ENCODE data around the gene CREBL2. TPM values are rescaled to one million over a fixed set of nuclear protein-coding genes. Genes with fewer than 3 reads are reported as not detected.

CREBL2 gene
- total RNA-seq, 1 donor from 2014 or later, result 15.0 TPM

DNA sequence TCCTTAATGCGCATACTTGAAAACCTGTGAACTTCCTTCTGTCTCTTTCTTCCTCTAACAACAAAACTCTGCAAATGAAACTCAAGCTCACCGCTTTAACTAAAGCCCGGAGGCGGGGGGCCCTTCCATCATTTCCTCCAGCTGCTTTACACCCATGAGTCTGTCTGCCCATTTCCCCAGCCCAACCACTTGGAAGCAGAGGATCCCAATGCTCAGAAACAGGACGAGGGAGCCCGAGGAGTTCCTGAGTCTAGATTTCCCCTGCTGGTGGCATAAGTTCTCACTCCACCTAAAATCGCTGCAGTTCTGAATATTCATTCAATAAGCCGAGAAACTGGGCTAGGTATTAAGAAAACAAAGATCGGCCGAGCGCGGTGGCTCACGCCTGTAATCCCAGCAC is 53.5 kb downstream of the CREBL2 start:
- TF ChIP-seq, protein P1, sequence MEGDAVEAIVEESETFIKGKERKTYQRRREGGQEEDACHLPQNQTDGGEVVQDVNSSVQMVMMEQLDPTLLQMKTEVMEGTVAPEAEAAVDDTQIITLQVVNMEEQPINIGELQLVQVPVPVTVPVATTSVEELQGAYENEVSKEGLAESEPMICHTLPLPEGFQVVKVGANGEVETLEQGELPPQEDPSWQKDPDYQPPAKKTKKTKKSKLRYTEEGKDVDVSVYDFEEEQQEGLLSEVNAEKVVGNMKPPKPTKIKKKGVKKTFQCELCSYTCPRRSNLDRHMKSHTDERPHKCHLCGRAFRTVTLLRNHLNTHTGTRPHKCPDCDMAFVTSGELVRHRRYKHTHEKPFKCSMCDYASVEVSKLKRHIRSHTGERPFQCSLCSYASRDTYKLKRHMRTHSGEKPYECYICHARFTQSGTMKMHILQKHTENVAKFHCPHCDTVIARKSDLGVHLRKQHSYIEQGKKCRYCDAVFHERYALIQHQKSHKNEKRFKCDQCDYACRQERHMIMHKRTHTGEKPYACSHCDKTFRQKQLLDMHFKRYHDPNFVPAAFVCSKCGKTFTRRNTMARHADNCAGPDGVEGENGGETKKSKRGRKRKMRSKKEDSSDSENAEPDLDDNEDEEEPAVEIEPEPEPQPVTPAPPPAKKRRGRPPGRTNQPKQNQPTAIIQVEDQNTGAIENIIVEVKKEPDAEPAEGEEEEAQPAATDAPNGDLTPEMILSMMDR (conservative IDR thresholded peaks at IDR 0.05; ENCODE audit: low read depth, low read length), result no peak

DNA sequence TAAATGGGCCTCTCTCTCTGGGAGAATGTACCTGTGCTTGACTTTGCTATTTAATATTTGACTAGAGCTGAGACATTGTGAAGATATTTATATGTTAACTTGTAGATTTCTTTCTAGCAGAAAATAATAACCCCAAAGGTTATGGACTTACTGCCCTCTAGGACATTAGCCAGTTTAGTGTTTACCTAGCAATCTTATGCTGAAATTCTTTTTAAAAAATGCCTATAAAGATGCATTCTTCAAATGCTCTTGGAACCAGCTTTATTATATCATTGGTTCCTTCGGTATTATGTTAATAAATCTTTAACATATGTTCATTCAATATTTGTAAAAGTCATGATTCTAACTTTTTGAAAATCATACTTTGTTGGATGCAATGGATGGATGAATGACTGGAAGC is 56.3 kb downstream of the CREBL2 start:
- H3K4me3 ChIP-seq (ENCODE audit: low read depth, low read length), result no peak overlapping the region
- TF ChIP-seq, protein P1 (conservative IDR thresholded peaks at IDR 0.05; ENCODE audit: low read depth, low read length), result no peak
- DNase-seq (ENCODE audit: low read depth), result no peak

More for the DNA sequence above, 53.5 kb downstream of the CREBL2 start:
- DNase-seq (ENCODE audit: low read depth), result no peak
- no peak overlapping the region for H3K4me3 ChIP-seq (ENCODE audit: low read depth, low read length)

DNA sequence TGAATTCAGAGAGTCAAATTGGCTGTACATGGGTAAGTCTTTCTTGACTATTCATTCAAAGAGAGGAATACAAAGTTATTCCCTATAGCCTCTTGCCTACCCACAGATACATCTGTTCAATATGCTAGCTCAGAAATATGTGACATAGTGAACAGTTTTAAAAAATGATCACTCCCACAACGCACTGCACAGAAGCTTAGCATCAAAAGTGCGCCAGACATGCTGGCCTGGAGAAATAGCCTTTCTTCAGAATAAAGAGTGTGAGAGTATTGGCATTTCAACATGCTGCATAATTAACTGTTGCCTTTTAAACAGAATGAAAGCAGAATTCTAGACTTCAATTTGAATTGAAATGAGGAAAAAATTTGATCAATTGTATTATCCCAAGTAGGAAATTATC is 57.3 kb downstream of the CREBL2 start:
- no peak for DNase-seq (ENCODE audit: low read depth)
- no peak overlapping the region for H3K4me3 ChIP-seq (ENCODE audit: low read depth, low read length)
- TF ChIP-seq, protein P1 (conservative IDR thresholded peaks at IDR 0.05; ENCODE audit: low read depth, low read length), result no peak

DNA sequence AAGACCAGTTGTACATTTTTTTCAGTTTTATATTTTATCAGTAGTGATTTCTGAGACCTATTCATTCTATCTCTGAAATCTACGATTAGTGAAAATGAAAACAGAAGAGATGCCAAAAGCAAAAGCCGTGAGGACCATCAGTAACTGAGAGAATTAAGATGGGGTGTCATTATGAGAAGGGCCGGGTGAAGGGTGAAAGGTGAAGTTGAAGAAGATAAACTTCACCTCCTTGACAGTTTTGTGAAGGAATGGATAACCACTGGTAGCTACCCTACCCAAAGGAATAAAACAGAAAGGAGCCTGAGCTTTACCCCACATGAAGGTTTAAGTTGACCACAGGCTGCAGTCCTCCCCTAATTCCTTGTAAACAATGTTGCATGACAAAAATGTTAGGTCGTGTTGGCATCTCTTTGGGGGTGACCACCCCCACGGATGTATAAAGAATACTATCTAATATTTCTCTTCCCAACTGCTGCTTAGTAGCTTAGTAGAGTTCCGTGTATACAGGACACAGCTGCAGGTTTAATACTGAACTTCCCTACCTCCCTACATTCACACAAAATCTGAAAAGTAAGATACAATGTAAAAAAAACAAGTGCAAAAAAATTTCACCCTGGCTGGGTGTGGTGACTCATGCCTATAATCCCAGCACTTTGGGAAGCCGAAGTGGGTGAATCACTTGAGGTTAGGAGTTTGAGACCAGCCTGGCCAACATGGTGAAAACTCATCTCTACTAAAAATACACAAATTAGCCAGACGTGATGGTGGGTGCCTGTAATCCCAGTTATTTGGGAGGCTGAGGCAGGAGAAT is 60.4 kb downstream of the CREBL2 start:
- TF ChIP-seq, protein P1 (conservative IDR thresholded peaks at IDR 0.05; ENCODE audit: low read depth, low read length), result no peak
- H3K4me3 ChIP-seq (ENCODE audit: low read depth, low read length), result no peak overlapping the region
- DNase-seq (ENCODE audit: low read depth), result no peak

DNA sequence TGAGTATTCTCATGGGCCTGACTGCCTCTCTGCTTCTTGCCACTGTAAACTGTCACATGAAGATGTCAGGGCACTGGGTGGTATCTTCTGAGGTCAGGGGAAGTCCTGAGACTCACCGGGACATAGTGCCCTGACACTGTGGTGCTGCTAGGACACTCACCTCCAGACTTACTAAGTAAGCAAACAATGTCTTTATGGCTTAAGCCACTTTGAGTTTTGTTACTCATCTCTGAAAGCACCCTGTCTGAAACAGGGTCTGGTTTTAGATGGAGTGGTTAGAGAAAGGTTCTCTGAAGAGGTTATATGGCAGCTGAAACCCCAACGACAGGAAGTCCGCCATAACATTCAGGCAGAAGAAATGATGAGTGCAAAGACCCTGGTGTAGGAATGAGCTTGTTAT is 61.6 kb downstream of the CREBL2 start:
- H3K4me3 ChIP-seq (ENCODE audit: low read depth, low read length), result no peak overlapping the region
- TF ChIP-seq, protein P1 (conservative IDR thresholded peaks at IDR 0.05; ENCODE audit: low read depth, low read length), result no peak
- DNase-seq (ENCODE audit: low read depth), result no peak

DNA sequence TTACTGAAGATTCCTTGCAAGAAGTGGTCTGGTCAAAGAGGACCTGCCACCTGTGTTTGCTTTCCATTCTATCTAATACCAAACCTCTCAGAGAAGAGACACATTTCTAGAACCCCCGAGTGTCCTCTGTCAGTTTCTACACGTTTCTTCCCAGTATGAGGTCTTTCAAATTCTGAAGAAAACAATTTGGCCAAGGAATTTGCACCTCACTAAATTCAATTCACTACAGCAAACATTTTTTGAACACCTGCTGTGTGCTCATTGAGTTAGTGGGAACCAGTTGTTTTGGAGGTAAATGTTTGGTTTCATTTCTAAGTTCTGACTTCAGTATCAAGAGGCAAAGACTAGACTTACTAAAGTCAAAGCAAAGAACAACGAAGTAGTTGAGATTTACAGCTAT is 64.9 kb downstream of the CREBL2 start:
- DNase-seq (ENCODE audit: low read depth), result no peak
- TF ChIP-seq, protein P1 (conservative IDR thresholded peaks at IDR 0.05; ENCODE audit: low read depth, low read length), result no peak
- H3K4me3 ChIP-seq (ENCODE audit: low read depth, low read length), result no peak overlapping the region

Measured in epithelial cell of proximal tubule (primary cell).